CD14-positive monocyte (primary cell): ENCODE data around the gene MACO1. TPM values are rescaled to one million over a fixed set of nuclear protein-coding genes. Genes with fewer than 3 reads are reported as not detected.

Experiments
- DNase-seq, 3 donors: peaks; one replicate each; pipeline ENCODE4 v3.0.0-alpha.2; 2011 to 2022
- H2AFZ ChIP-seq: 2 replicates; pipeline ENCODE4 v1.6.0; 2012; ENCODE audit warnings: mild to moderate bottlenecking, low read depth, low read length, inconsistent platforms; ENCODE audit not compliant: insufficient read depth, poor library complexity, severe bottlenecking
- H3K27ac ChIP-seq, 2 donors: 1 replicate in 1 of 2; 2 replicates in 1 of 2; pipeline ENCODE4 v1.5.1; 2012 to 2013; ENCODE audit warnings: low read length in 2 of 2, control low read depth in 1 of 2, inconsistent platforms in 1 of 2, low read depth in 1 of 2, mild to moderate bottlenecking in 1 of 2
- H3K27me3 ChIP-seq, 2 donors: one replicate each; pipeline versions ENCODE4 v1.6.0 to v1.6.1; 2011 to 2013; ENCODE audit warnings: low read length in 2 of 2; ENCODE audit not compliant: control insufficient read depth in 2 of 2, insufficient read depth in 2 of 2
- H3K36me3 ChIP-seq, 2 donors: replicated peaks in 1 of 2; 1 replicate in 1 of 2; 2 replicates in 1 of 2; pipeline versions ENCODE4 v1.5.1 to v1.6.1; 2012 to 2013; ENCODE audit warnings: low read length in 2 of 2, control low read depth in 1 of 2, inconsistent platforms in 1 of 2, mild to moderate bottlenecking in 1 of 2; ENCODE audit not compliant: insufficient read depth in 2 of 2, control insufficient read depth in 1 of 2
- H3K4me1 ChIP-seq, 2 donors: 1 replicate in 1 of 2; 2 replicates in 1 of 2; pipeline versions ENCODE4 v1.5.1 to v1.6.1; 2012 to 2013; ENCODE audit warnings: low read length in 2 of 2, control low read depth in 1 of 2, inconsistent platforms in 1 of 2, mild to moderate bottlenecking in 1 of 2, moderate library complexity in 1 of 2; ENCODE audit not compliant: insufficient read depth in 2 of 2, control insufficient read depth in 1 of 2
- H3K4me2 ChIP-seq: replicated peaks from 2 replicates; pipeline ENCODE3; 2012; ENCODE audit warnings: low read length, moderate library complexity, mild to moderate bottlenecking; ENCODE audit not compliant: poor library complexity, severe bottlenecking; ENCODE audit errors: extremely low read depth
- H3K4me3 ChIP-seq, 3 experiments: fragments of 200-600 bp in 1 of 3; sonication (generic) in 1 of 3; replicated peaks in 1 of 3; 1 replicate in 2 of 3; 2 replicates in 1 of 3; pipeline ENCODE4 v1.5.1; 2011 to 2013; ENCODE audit warnings: low read length in 3 of 3, mild to moderate bottlenecking in 3 of 3, control low read depth in 2 of 3, low read depth in 2 of 3, inconsistent platforms in 1 of 3, moderate library complexity in 1 of 3
- H3K79me2 ChIP-seq: 2 replicates; pipeline ENCODE4 v1.6.0; 2012; ENCODE audit warnings: mild to moderate bottlenecking, control low read depth, inconsistent platforms, low read length, moderate library complexity; ENCODE audit not compliant: insufficient read depth
- H3K9ac ChIP-seq: 2 replicates; pipeline ENCODE4 v1.6.0; 2017; ENCODE audit warnings: low read length, mild to moderate bottlenecking; ENCODE audit not compliant: insufficient read depth, poor library complexity, severe bottlenecking
- H3K9me3 ChIP-seq, 2 donors: replicated peaks in 1 of 2; 1 replicate in 1 of 2; 2 replicates in 1 of 2; pipeline versions ENCODE4 v1.5.1 to v1.6.1; 2012 to 2013; ENCODE audit warnings: low read length in 2 of 2, control low read depth in 1 of 2; ENCODE audit not compliant: control insufficient read depth in 1 of 2, insufficient read depth in 1 of 2
- H4K20me1 ChIP-seq: 2 replicates; pipeline ENCODE4 v1.6.0; 2012; ENCODE audit warnings: mild to moderate bottlenecking, low read length, control low read depth, moderate library complexity; ENCODE audit not compliant: insufficient read depth
- H3K27ac Mint-ChIP-seq, 7 donors: one replicate each; pipeline ENCODE4 v1.8.0; 2020; ENCODE audit warnings: mild to moderate bottlenecking in 7 of 7, mixed read lengths in 7 of 7, moderate library complexity in 6 of 7, inconsistent platforms in 2 of 7
- H3K27me3 Mint-ChIP-seq, 3 donors: one replicate each; pipeline ENCODE4 v1.8.0; 2021 to 2022; ENCODE audit warnings: low read depth in 3 of 3, mild to moderate bottlenecking in 3 of 3, mixed read lengths in 3 of 3, moderate library complexity in 3 of 3, inconsistent platforms in 1 of 3
- H3K36me3 Mint-ChIP-seq, 2 donors: one replicate each; pipeline ENCODE4 v1.8.0; 2020; ENCODE audit warnings: mixed read lengths in 2 of 2, inconsistent platforms in 1 of 2, mild to moderate bottlenecking in 1 of 2
- H3K4me1 Mint-ChIP-seq: one replicate; pipeline ENCODE4 v1.8.0; 2020; ENCODE audit warnings: mild to moderate bottlenecking, mixed read lengths
- H3K4me3 Mint-ChIP-seq, 2 donors: one replicate each; pipeline ENCODE4 v1.8.0; 2020; ENCODE audit warnings: mild to moderate bottlenecking in 2 of 2, mixed read lengths in 2 of 2, moderate library complexity in 1 of 2
- H3K9me3 Mint-ChIP-seq, 7 donors: one replicate each; pipeline ENCODE4 v1.8.0; 2020 to 2022; ENCODE audit warnings: mixed read lengths in 7 of 7, mild to moderate bottlenecking in 6 of 7, moderate library complexity in 6 of 7, inconsistent platforms in 2 of 7
- CTCF ChIP-seq: fragments of 200-600 bp; IDR thresholded peaks from one replicate; pipeline ENCODE4 v1.8.0; 2022; ENCODE audit warnings: antibody characterized with exemption, mild to moderate bottlenecking
- WGBS: methylation state at CpG from one replicate; pipeline ENCODE4 v1.1.5; 2013; ENCODE audit warnings: missing lambda C conversion rate; ENCODE audit not compliant: insufficient coverage; 5-methylcytosine and 5-hydroxymethylcytosine counted together
- intact Hi-C, 2 donors: fragments of 100-400 bp; cut with micrococcal nuclease; formaldehyde crosslinking; loops; one replicate each; pipeline versions ENCODE4 v1.15.0 to v1.15.1; 2023
- polyA plus RNA-seq, 3 donors: library from polyadenylated mRNA; depleted of rRNA in 1 of 3; unstranded in 2 of 3; stranded (reverse) in 1 of 3; fragments of 300-500 nt in 2 of 3; fragments of >200 nt in 1 of 3; fragmentation: Illumina TruSeq in 2 of 3; gene quantifications; 1 replicate in 2 of 3; 2 replicates in 1 of 3; pipeline ENCODE4 v1.2.3, GENCODE V29; 2012 to 2021

The MACO1 gene
- polyA plus RNA-seq, 3 donors = 2.6 to 4.1 (median 3.9) TPM

- no peak overlapping the region for H3K4me3 ChIP-seq
- H3K9ac ChIP-seq = no peak overlapping the region
- no peak for TF ChIP-seq CTCF
- H3K27me3 ChIP-seq = no peaks in the 10 kb centered on the region
- WGBS = 98% methylated on average over 15 of the region's 21 CpGs
- no peak overlapping the region for H3K27ac ChIP-seq
- Mint-ChIP-seq H3K36me3 (no peaks in the 10 kb centered on the region), H3K27me3 (peaks cover 0 to 4% (median 2%) of the 10 kb centered on the region in 3 donors), H3K27ac (no peak overlapping the region), H3K4me1 (no peaks in the 10 kb centered on the region), H3K9me3 (peaks cover 1 to 7% (median 4%) of the 10 kb centered on the region in 7 donors), H3K4me3 (no peak overlapping the region)
- intact Hi-C loops = loop anchor here in 1 of 2 donors (10.0 kb wide), 1 partner anchor 243 kb away; no protein-coding TSS in a partner anchor
- peaks cover 0 to 4% of the 10 kb centered on the region in 2 donors for H3K9me3 ChIP-seq
- H2AFZ ChIP-seq = no peak overlapping the region
- H3K79me2 ChIP-seq = no peaks in the 10 kb centered on the region
- no peak overlapping the region for H3K4me2 ChIP-seq
- DNase-seq = no peak
- no peaks in the 10 kb centered on the region for H3K36me3 ChIP-seq
- no peaks in the 10 kb centered on the region for H3K4me1 ChIP-seq
- no peaks in the 10 kb centered on the region for H4K20me1 ChIP-seq
Measured at GRCh38 chr1:25527946-25528595, 97.4 kb downstream of the MACO1 start.

- Histone ChIP-seq H3K4me3 (no peak overlapping the region), H3K9me3 (peaks cover 0 to 4% of the 10 kb centered on the region in 2 donors), H3K79me2 (no peaks in the 10 kb centered on the region), H3K9ac (no peak overlapping the region), H3K36me3 (no peaks in the 10 kb centered on the region), H3K4me1 (no peaks in the 10 kb centered on the region), H2AFZ (no peak overlapping the region), H3K27me3 (no peaks in the 10 kb centered on the region), H3K27ac (no peak overlapping the region), H3K4me2 (no peak overlapping the region), H4K20me1 (no peaks in the 10 kb centered on the region)
- H3K27ac Mint-ChIP-seq = no peak overlapping the region
- DNase-seq = no peak
- WGBS = 100% methylated on average over 1 of the region's 7 CpGs
- H3K9me3 Mint-ChIP-seq = peaks cover 1 to 7% (median 4%) of the 10 kb centered on the region in 7 donors
- TF ChIP-seq CTCF = no peak
- no peak overlapping the region for H3K4me3 Mint-ChIP-seq
- H3K36me3 Mint-ChIP-seq = no peaks in the 10 kb centered on the region
- no peaks in the 10 kb centered on the region for H3K4me1 Mint-ChIP-seq
- intact Hi-C loops = loop anchor here in 1 of 2 donors (10.0 kb wide), 1 partner anchor 244 kb away; no protein-coding TSS in a partner anchor
- peaks cover 0 to 3% (median 2%) of the 10 kb centered on the region in 3 donors for H3K27me3 Mint-ChIP-seq
Measured at GRCh38 chr1:25528881-25529517, 98.3 kb downstream of the MACO1 start.
